HG03280 (cell line): ENCODE data around the gene IL3RA.
A peak's percentile ranks its signal among the peaks of the same experiment; 100 is the strongest.

Experiments
- ATAC-seq: cut with Tn5 transposase; IDR thresholded peaks from one replicate; pipeline ENCODE4 v1.9.1; 2021; ENCODE audit warnings: mild to moderate bottlenecking, moderate library complexity; ENCODE audit not compliant: unreplicated experiment

The IL3RA gene

GRCh38 chrX:1380672-1381233, 44.2 kb downstream of the IL3RA start:
- no peak for ATAC-seq

GRCh38 chrX:1384658-1385252, 48.2 kb downstream of the IL3RA start:
- ATAC-seq: no peak

DNA sequence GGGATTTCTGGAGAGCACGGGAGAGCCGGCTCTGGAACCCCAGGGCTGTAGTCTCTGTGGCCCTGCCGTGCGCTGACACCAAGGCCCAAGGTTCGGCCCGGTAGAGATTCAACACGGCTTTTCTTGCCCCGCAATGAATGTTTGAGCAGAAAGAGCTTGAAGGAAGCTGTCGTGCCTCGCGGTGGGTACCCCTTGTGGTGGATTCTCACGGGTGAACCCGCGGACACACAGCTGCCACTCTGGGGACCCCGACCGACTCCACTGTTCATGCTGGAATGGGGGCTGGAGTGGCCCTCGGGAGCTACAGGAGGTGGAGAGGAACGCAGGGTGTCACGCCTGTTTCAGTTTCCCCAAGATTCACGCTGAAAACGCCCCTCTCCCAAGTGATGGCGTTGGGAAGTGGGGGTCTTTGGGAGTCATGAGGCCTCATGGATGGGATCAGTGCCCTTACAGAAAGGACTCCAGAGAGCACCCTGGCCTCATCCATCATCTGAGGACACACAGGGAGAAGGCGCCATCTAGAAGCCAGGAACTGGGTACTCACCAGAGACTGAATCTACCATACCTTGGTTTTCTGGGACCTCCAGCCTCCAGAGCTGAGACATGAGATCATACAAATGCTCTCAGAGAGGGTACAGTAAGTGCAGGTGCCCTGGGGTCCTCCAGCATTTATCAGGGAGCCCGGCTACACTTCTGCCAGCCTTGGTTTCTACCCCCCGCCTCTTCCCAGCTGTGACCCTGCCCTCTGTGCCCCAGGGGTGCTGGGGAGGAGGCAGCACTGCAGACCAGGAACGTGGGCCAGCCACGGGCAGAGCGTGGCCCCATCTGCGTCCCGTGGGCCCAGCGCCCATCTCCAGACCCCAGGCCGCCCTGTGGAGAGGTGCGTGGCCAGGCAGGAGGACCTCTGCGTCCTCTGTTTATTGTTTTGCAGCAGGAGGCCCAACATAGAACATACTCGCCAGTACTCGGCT, 49.0 kb downstream of the IL3RA start:
- no peak for ATAC-seq

DNA sequence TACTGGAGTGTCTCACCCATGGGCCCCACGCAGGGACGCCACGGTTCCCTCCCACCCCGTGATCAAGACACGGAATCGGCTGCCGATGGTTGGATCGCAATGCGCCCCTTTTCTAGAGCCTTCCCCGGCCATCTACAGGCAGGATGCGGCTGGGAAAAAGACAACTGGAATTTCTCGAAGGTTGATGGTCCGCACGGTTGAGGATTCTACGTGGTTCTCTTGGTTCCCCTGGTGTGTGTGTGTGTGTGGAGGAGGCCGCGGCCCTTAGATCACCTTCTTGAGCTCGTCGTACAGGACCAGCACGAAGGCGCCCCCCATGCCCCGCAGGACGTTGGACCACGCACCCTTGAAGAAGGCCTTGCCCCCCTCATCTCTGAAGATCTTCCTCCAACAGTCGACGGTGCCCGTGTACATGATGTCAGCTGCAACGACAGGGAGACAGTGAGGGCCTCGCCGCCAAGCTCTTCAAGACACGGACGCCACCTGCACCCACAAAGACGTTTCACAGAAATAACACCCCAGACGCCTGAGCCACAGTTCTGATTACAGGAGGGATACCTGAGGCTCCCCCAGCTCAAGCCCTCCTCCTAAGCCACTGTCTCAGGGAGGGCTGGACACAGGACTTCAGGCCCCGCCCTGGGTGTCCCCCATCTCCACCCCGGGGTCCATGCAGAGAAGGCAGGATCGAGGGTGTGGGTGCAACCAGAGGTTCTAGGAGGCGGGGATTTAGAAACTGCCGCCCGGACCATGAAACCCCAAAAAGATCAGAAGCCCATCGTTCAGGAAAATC, 49.9 kb downstream of the IL3RA start:
- no peak for ATAC-seq

DNA sequence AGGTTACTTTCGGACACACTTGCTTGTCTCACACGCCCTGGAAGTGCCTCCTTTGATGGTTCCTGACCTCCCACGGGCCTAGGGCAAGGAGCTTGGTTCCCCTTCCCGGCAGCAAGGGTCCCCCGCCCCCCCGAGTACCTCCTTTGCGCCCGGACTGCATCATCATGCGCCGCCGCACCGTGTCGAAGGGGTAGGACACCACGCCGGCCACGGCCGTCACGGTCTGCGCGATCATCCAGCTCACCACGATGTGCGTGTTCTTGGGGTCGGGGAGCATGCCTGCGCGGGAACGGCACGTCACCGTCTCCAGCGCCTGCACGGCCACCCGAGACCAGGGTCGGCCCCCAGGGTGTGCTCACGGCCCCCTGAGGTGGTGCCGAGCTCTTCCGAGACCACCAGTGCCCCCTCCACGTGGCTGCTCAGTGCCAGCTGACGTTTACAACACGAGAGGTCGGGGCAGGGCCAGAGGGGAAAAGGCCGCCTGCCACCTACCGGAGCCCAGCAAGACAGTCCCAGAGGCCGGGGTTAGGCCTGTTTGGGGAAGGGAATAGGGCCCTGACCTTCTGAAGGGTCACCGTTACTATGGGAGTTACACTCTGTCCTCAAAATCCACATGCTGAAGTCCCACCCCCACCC, 50.7 kb downstream of the IL3RA start:
- ATAC-seq: no peak

DNA sequence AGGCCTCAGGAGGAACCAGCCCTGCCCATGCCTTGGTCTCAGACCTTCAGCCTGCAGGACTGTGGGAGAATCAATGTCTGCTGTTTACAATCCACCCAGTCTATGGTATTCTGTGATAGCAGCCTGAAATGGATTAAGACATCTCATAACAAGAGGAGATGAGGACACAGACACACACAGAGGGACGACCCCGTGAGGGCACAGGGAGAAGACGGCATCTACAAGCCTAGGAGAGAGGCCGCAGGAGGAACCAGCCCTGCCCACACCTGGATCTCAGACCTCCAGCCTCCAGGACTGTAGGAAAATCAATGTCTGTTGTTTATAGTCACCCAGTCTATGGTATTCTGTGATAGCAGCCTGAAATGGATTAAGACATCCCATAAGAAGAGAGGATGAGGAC, 52.1 kb downstream of the IL3RA start:
- ATAC-seq: no peak

DNA sequence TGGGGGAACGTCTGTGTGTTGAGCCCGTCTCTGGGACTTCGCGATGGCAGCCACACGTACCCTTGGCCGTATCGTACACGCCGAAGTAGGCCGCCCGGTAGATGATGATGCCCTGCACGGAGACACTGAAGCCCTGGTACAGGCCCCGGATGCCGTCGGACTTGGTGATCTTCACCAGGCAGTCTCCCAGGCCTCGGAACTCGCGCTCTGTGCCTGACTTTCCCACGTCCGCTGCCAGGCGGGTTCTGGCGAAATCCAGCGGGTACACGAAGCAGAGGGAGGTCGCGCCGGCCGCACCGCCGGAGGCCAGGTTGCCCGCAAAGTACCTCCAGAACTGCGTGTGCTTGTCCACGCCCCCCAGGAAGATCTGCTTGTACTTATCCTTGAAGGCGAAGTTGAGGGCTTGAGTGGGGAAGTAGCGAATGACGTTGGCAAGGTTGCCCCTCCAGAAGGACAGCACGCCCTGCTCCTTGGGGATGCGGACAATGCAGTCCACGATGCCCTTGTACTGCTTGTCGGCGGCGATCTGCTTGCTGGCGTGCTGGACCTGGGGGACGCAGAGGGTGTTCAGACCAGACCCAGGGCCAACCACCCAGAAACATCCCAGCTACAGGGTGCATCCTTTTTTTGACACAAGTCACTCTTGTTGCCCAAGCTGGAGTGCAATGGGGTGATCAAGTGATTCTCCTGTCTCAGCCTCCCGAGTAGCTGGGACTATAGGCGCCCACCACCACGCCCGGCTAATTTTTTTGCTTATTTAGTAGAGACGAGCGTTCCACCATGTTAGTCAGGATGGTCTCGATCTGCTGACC, 52.8 kb downstream of the IL3RA start:
- ATAC-seq: no peak

DNA sequence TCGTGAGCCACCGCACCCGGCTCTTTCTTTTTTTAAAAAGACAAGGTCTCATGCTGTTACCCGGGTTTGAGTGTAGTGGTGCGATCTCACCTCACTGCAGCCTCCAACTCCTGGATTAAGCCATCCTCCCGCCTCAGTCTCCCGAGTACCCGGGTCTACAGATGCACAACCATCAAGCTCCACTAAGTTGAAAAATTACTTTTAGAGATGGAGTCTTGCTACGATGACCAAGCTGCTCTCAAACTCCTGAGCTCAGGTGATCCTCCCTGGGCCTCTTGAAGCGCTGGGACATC, 53.4 kb downstream of the IL3RA start:
- ATAC-seq: no peak

DNA sequence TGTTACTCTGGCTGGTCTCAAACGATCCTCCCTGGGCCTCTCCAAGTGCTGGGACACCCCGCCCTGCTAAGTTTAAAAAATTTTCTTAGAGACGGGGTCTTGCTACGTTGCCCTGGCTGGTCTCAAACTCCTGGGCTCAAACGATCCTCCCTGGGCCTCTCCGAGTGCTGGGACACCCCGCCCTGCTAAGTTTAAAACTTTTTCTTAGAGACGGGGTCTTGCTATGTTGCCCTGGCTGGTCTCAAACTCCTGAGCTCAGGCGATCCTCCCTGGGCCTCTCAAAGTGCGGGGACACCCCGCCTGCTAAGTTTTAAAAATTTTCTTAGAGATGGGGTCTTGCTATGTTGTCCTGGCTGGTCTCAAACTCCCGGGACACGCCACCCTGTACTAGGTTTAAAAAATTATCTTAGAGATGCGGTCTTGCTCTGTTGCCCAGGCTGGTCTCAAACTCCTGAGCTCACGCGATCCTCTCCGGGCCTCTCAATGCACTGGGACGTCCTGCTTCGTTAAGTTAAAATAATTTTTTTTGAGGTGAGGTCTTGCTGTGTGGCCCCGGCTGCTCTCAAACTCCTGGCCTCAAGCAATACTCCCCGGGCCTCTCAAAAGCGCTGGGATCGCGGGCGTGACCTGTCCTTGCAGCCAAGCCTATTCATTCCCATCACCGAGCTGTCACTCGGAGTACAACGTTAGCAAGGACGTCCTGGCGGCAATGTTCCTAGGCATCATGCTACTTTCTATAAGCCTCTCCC, 54.2 kb downstream of the IL3RA start:
- ATAC-seq: no peak

GRCh38 chrX:1391370-1391706, 54.8 kb downstream of the IL3RA start:
- ATAC-seq: no peak

GRCh38 chrX:1391707-1392375, 55.3 kb downstream of the IL3RA start, which contains the start of gene SLC25A6:
TSS of gene SLC25A6 (minus strand) at chrX:1392113. CDS start at chrX:1392009, 104 bp downstream.
- ATAC-seq: peak; percentile 95

DNA sequence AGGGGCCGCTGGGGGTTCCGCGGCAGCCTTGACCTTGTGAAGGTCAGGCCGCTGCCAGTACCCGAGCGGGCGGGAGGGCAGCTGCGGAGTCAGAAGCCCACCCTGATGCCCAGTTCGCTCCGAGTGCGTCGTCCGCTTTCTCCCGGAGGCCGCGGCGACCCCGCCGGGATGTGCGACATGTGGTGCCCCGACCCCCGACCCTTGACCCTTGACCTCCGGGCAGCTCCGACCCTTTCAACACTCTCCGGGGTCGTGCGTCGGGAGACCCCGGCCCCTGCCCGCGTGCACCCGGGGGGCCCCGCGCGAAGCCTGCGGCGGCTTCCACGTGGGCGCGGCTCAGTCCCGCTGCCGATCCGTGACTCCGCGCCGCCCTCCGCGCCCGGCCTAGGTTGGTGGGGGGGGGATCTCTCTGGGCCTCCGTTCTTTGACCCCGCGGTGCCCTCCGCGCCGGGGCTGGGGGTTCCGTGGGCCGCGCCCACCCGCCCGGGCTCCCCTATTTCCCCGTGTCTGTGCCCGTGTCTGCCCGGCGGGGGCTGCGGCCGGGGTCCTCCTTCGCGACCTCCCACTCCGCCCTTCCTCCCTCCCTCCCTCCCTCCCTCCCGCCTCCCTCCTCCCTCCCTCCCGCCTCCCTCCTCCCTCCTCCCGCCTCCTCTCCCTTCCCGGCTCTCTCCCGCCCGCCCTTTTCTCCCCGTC, 55.9 kb downstream of the IL3RA start:
- peak; percentile 25 for ATAC-seq

DNA sequence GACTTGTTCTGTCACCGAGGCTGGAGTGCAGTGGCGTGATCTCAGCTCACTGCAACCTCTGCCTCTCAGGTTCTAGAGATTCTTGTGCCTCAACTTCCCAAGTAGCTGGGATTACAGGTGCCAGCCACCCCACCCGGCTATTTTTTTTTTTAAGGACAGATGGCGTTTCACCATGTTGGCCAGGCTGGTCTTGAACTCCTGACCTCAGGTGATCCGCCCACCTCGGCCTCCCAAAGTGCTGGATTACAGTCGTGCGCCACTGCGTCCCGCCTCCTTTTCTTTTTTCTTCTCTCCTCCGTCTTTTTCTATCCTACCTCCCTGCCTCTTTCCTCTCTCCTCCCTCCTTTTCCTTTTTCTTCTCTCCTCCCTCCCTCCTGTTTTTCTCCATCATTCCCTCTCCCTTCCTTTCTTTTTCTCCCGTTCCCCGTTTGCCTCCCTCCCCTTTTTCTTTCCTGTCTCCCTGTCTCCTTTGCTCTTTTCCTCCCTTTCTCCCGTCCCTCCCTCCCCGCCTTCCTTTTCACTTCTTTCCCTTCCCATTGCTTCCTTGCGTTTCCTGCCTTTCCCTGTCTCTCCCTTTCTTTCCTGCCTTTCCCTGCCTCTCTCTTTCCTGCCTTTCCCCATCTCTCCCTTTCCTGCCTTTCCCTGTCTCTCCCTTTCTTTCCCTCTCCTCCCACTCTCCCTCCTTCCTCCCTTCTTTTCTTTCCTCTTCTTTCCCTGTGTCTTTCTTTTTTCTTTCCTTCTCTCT, 57.5 kb downstream of the IL3RA start:
- no peak for ATAC-seq

DNA sequence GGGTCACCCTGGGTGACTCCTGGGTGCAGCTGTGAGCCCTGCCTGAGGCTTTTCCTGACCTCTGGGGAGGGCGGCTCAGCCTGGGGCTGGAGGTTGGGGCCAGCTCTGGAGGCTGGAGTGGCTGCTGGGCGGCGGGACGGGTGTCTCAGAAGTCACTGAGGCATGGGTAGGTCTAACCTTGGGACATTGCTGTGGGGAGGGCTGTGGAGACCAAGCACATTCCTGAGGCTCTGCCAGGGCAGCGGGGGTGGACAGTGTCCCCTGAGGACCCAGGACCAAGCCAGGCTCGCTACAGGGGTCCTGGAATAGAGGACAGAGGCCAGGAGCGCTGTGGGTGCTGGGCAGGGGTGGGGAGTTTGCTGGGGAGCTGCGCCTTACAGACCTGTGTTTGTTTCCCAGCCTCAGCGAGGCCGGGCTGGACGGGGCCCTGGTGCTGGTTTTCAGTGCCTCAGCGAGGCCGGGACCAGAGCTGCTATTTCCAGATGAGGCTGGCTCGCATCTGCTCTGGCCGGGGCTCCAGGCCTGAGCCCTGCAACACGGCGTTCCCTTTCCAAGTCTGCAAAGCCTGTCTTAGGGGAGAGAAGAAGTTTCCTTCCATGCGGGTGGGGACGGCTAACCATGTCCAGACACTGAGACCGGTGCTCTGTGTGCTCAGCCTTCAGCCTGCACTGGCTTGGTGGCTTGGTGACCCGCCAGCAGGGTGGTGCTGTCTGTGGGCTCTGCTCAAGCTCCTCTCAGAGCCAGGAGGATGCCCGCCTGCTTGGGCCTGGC, 58.3 kb downstream of the IL3RA start:
- no peak for ATAC-seq

- ATAC-seq: no peak
Measured at GRCh38 chrX:1395646-1396216, 59.1 kb downstream of the IL3RA start.

DNA sequence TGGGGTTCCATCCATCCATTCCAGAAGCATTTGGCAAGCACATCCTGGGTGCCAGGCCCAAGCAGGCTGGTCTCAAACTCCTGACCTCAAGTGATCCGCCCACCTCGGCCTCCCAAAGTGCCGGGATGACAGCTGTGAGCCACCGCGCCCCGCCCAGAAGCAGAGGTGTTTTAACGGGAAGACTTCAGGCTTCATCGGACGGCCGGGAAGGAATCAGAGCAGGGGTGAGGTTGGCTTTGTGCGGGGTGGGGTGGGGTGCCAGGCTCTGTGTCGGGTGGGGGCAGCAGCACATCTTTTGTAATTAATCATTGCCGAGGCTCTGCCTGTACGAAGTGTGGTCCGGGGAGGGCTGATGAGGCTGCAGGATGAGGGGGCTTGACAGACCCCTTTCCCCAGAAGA, 60.4 kb downstream of the IL3RA start:
- ATAC-seq: no peak
